ENCODE data around the gene SH2D4B.
"Not testable (repeated sequence)": the region's sequence is repeated elsewhere in the genome, so short reads cannot be mapped to it uniquely, and the experiment has no call there.

DNA sequence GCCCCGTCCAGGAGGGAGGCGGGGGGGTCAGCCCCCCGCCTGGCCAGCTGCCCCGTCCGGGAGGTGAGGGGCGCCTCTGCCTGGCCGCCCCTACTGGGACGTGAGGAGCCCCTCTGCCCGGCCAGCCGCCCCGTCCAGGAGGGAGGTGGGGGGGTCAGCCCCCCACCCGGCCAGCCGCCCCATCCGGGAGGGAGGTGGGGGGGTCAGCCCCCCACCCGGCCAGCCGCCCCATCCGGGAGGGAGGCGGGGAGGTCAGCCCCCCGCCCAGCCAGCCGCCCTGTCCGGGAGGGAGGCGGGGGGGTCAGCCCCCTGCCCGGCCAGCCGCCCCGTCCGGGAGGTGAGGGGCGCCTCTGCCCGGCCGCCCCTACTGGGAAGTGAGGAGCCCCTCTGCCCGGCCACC is 3.1 kb upstream of the SH2D4B start:
- TF ChIP-seq, protein P1, sequence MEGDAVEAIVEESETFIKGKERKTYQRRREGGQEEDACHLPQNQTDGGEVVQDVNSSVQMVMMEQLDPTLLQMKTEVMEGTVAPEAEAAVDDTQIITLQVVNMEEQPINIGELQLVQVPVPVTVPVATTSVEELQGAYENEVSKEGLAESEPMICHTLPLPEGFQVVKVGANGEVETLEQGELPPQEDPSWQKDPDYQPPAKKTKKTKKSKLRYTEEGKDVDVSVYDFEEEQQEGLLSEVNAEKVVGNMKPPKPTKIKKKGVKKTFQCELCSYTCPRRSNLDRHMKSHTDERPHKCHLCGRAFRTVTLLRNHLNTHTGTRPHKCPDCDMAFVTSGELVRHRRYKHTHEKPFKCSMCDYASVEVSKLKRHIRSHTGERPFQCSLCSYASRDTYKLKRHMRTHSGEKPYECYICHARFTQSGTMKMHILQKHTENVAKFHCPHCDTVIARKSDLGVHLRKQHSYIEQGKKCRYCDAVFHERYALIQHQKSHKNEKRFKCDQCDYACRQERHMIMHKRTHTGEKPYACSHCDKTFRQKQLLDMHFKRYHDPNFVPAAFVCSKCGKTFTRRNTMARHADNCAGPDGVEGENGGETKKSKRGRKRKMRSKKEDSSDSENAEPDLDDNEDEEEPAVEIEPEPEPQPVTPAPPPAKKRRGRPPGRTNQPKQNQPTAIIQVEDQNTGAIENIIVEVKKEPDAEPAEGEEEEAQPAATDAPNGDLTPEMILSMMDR (IDR thresholded peaks at IDR 0.05 in 2 of 3, conservative IDR thresholded peaks at IDR 0.05 in 1 of 3; ENCODE audit: borderline replicate concordance in 1 of 3, insufficient read depth in 1 of 3, low read depth in 2 of 3, low read length in 2 of 3), result not testable (repeated sequence)
- TF ChIP-seq EZH2phosphoT487 (IDR thresholded peaks at IDR 0.05; ENCODE audit: borderline replicate concordance); POLR2A (IDR thresholded peaks at IDR 0.05; ENCODE audit: borderline replicate concordance, extremely low read depth, insufficient read depth, insufficient read length); CEBPB (IDR thresholded peaks at IDR 0.05; ENCODE audit: low read depth); CBX3 (IDR thresholded peaks at IDR 0.05; ENCODE audit: low read depth); RAD21 (IDR thresholded peaks at IDR 0.05; ENCODE audit: low read depth); POLR2AphosphoS5 (IDR thresholded peaks at IDR 0.05; ENCODE audit: low read depth, low read length); EZH2 (IDR thresholded peaks at IDR 0.05): not testable (repeated sequence)
